Esophagus squamous epithelium (tissue), 5 donors: ENCODE results near the gene ITGA11. TPM values are rescaled to one million over a fixed set of nuclear protein-coding genes. Genes with fewer than 3 reads are reported as not detected.

ENCODE experiments used
- DNase-seq: peaks from one replicate; lab custom pipeline; 2025; lab: John Stamatoyannopoulos, UW
- H3K27ac ChIP-seq, 4 donors: fragments of 200-600 bp; sonication (generic); one replicate each; pipeline ENCODE4 v1.5.1; 2016 to 2019; ENCODE audit warnings: mild to moderate bottlenecking in 1 of 4
- H3K27me3 ChIP-seq, 4 donors: fragments of 200-600 bp; sonication (generic); 1 replicate in 3 of 4; 2 replicates in 1 of 4; pipeline versions ENCODE4 v1.5.1 to v1.6.0; 2017 to 2021; ENCODE audit warnings: antibody characterized with exemption in 1 of 4
- H3K36me3 ChIP-seq, 3 donors: fragments of 200-600 bp; sonication (generic); one replicate each; pipeline ENCODE4 v1.5.1; 2016 to 2019
- H3K4me1 ChIP-seq, 3 donors: fragments of 200-600 bp; sonication (generic); one replicate each; pipeline ENCODE4 v1.5.1; 2017 to 2019
- H3K4me3 ChIP-seq, 4 donors: fragments of 200-600 bp; sonication (generic); 1 replicate in 3 of 4; 2 replicates in 1 of 4; pipeline ENCODE4 v1.5.1; 2016 to 2019; ENCODE audit warnings: mild to moderate bottlenecking in 2 of 4, moderate library complexity in 1 of 4
- H3K9me3 ChIP-seq, 3 donors: fragments of 200-600 bp; sonication (generic); one replicate each; pipeline ENCODE4 v1.5.1; 2016 to 2019
- CTCF ChIP-seq, 6 experiments: fragments of 450-650 bp in 4 of 6; fragments of 200-600 bp in 2 of 6; sonication (generic) in 2 of 6; IDR thresholded peaks; one replicate each; pipeline ENCODE4 v1.5.1; 2016 to 2019; ENCODE audit warnings: antibody characterized with exemption in 6 of 6, mild to moderate bottlenecking in 4 of 6, moderate library complexity in 4 of 6
- POLR2A ChIP-seq, 4 donors: fragments of 450-650 bp; IDR thresholded peaks; one replicate each; pipeline ENCODE4 v1.6.1; 2017; ENCODE audit warnings: antibody characterized with exemption in 4 of 4, mild to moderate bottlenecking in 4 of 4, moderate library complexity in 3 of 4
- WGBS, 2 donors: methylation state at CpG; one replicate each; pipeline ENCODE4 v1.1.5; 2018; 5-methylcytosine and 5-hydroxymethylcytosine counted together
- intact Hi-C: fragments of 100-400 bp; cut with DNase I; formaldehyde crosslinking; loops from one replicate; pipeline ENCODE4 v1.15.0; 2022
- total RNA-seq, 4 donors: library from RNA; depleted of rRNA; stranded (reverse); fragments of >200 nt; gene quantifications; one replicate each; pipeline ENCODE4 v1.1.0, GENCODE V29; 2016
- donor health status: DM: yes; HTN: yes; CAD: no.

The ITGA11 gene
- total RNA-seq, 4 donors from 2014 or later = 0.19 to 2.9 (median 0.81) TPM

GRCh38 chr15:68321229-68321628, 110.7 kb downstream of the ITGA11 start:
- Histone ChIP-seq H3K27ac (no peak overlapping the region), H3K27me3 (peaks cover 0 to 23% (median 0%) of the 10 kb centered on the region in 4 donors), H3K4me3 (no peak overlapping the region), H3K4me1 (peaks cover 0 to 2% (median 0%) of the 10 kb centered on the region in 3 donors), H3K9me3 (no peaks in the 10 kb centered on the region), H3K36me3 (no peaks in the 10 kb centered on the region)
- intact Hi-C loops = no loop called here
- TF ChIP-seq CTCF (IDR thresholded peaks at IDR 0.05) (no peak), POLR2A (IDR thresholded peaks at IDR 0.05) (no peak)
- DNase-seq = no peak
- WGBS, 2 donors = 53 to 76% methylated on average over 4 of the region's 7 CpGs

DNA sequence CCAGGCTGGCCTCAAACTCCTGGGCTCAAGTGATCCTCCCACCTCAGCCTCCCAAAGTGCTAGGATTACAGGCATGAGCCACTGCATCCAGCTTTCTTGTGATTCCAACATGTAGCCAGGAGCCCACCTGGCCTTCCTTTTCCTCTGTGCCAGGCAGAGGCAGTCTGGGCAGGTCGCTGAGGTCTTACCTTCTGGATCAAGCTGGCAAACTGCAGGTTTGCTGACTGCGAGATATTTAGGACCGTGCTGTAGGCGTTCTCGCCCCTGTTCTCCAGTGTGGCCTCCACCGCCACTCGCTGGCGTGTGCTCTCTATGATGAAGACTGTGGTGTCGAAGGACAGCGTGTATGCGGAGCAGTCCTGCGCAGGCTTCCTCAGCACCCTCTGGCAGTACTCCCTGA, 112.0 kb downstream of the ITGA11 start:
- intact Hi-C loops = loop anchor here (10.0 kb wide), 1 partner anchor 235 kb away; no protein-coding TSS in a partner anchor
- peaks cover 0 to 24% (median 0%) of the 10 kb centered on the region in 4 donors for H3K27me3 ChIP-seq
- WGBS, 2 donors = 92% methylated on average over 2 of the region's 12 CpGs; no CpG with 5 or more reads in 1 of the 2 donors

DNA sequence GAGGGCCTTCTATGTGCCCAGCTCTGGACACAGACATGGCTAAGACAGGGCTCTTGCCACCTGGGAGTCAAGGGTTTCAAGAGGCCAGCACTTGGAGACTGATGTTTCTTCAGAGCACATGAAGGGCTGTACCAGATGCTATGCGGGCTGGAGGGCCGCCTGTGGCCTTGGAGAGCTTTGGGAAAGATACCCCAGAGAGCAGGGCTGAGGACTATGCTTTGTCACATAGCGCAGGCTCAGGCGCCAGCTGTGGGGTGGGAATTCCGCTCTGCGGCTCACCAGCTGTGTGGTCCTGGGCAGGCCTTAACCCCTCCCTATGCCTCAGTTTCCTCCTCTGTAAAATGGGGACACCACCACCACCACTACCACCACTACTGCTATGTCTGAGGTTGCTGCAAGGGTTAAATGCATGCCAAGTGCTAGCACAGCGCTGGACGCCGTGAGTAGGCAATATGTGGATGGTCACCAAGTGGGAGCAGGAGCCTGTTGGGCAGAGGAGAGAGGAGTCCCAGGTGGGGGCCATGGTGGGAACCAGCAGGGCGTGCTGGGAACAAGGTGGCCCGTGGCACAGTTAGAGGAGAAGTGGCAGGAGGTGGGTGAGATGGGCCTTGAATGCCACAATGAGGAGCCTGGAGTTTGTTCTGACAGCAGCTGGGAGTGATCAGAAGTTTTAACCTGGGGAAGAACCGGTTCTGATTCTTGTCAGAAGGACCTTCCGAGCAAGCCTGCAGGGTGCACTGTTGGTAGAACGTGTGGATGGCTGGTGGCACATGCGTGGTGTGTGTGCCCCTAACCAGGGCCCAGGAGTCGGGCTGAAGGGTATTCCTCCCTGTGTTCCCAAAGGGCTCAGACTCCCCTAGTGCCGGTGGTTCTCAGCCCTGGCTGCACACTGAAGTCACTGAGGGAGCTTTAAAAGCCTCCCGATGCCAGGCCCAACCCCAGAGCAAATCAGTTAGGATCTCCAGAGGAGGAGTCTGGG, 112.7 kb downstream of the ITGA11 start:
- H3K27me3 ChIP-seq = peaks cover 0 to 24% (median 0%) of the 10 kb centered on the region in 4 donors
- no peaks in the 10 kb centered on the region for H3K9me3 ChIP-seq
- peaks cover 0 to 10% (median 0%) of the 10 kb centered on the region in 3 donors for H3K4me1 ChIP-seq
- TF ChIP-seq CTCF (IDR thresholded peaks at IDR 0.05) = no peak
- TF ChIP-seq POLR2A (IDR thresholded peaks at IDR 0.05) = no peak
- H3K36me3 ChIP-seq = no peaks in the 10 kb centered on the region
- no peak for DNase-seq
- intact Hi-C loops = loop anchor here (10.0 kb wide), 1 partner anchor 236 kb away; no protein-coding TSS in a partner anchor
- H3K27ac ChIP-seq = no peak overlapping the region
- H3K4me3 ChIP-seq = no peak overlapping the region
- 86% methylated on average over 14 to 18 of the region's 18 CpGs for WGBS, 2 donors

More for the DNA sequence above, 112.0 kb downstream of the ITGA11 start:
- no peaks in the 10 kb centered on the region for H3K9me3 ChIP-seq
- no peak for DNase-seq
- H3K4me3 ChIP-seq = no peak overlapping the region
- H3K27ac ChIP-seq = no peak overlapping the region
- H3K4me1 ChIP-seq = peaks cover 0 to 10% (median 0%) of the 10 kb centered on the region in 3 donors
- no peaks in the 10 kb centered on the region for H3K36me3 ChIP-seq
- TF ChIP-seq POLR2A (IDR thresholded peaks at IDR 0.05) (no peak), CTCF (IDR thresholded peaks at IDR 0.05) (no peak)

DNA sequence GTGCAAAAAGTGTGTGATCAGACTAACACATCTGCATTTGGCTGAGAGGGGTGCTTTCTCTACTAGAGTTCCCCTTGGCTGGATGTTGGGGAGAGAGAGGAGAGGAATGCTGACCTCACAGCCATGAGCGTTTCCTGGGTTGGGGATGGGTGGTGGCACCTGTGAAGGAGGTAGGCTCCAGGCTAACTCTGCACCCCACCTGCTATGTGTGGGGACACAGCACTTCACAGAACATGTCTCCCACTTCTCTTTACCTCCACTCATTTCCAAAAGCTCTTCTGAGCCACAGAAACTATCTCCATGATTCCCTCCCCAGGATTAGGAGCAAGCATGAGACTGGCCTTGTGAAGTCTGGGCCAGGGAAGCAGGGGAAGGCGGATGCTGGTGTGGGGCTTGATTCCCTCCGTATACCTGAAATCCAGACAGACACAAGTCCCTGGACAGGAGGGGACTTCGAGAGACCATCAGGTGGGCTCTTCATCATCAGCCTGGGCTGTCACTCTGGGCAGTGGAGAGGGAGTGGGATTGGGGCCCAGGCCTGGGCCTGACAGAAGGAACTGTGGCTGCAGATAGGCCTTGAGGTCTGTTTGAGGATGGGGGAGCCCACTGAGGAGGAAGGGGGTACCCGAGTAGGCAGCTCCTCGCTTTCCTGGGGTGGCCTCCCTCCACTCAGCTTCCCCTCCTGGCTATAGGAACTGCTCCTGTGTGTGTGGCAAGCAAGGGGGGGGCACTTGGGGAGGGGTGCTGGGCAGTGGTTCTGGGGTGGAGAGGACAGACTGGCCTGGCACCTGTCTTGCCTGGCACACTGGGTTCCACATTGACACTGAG, 113.7 kb downstream of the ITGA11 start:
- Histone ChIP-seq H3K27me3 (peaks cover 0 to 25% (median 0%) of the 10 kb centered on the region in 4 donors), H3K27ac (no peak overlapping the region), H3K4me1 (peaks cover 0 to 10% (median 0%) of the 10 kb centered on the region in 3 donors), H3K36me3 (no peaks in the 10 kb centered on the region), H3K9me3 (no peaks in the 10 kb centered on the region), H3K4me3 (no peak overlapping the region)
- intact Hi-C loops = loop anchor here (10.0 kb wide), 1 partner anchor 237 kb away; no protein-coding TSS in a partner anchor
- WGBS, 2 donors = 76 to 87% methylated on average over 3 to 5 of the region's 6 CpGs
- DNase-seq = no peak
- TF ChIP-seq CTCF (IDR thresholded peaks at IDR 0.05) (no peak), POLR2A (IDR thresholded peaks at IDR 0.05) (no peak)
